Central memory CD4-positive, alpha-beta T cell (primary cell): ENCODE measurements around the gene EMC9.

Experiments used
- DNase-seq: peaks from one replicate; pipeline ENCODE4 v3.0.0; 2022
- total RNA-seq, 3 experiments: gene quantifications; one replicate each; lab custom pipeline; 2026; lab: John Stamatoyannopoulos, UW

The EMC9 gene, protein sequence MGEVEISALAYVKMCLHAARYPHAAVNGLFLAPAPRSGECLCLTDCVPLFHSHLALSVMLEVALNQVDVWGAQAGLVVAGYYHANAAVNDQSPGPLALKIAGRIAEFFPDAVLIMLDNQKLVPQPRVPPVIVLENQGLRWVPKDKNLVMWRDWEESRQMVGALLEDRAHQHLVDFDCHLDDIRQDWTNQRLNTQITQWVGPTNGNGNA
- 5.0 to 9.4 (median 8.4) reads per million in 3 experiments for total RNA-seq

- DNase-seq: peak; percentile 99
These were observed at the start of gene EMC9 for GRCh38 chr14:24141097-24141880. TSS of gene EMC9 (minus strand) at chr14:24141591. CDS start at chr14:24141304, 287 bp downstream.

DNA sequence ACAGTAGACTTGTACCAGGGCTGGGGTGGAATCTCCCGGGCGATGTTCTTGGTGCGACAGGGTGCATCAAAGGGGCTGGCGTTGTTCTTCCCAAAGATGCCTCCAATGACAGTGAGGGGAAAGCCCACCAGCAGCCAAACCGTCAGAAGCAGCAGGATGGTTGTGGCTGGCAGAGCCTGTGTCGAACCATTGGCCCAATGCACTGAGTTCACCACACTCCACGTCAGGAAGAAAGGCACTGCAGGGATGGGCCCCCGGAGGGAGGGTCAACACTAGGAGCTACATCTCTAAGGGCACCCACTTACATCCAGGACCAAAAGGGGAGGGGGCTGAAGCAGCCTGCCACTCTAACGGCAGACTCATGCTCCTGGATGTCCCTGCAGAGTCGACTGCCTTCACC is 49.0 kb upstream of the EMC9 start:
- DNase-seq: no peak

GRCh38 chr14:24189460-24189859 is 48.1 kb upstream of the EMC9 start:
- no peak for DNase-seq

DNA sequence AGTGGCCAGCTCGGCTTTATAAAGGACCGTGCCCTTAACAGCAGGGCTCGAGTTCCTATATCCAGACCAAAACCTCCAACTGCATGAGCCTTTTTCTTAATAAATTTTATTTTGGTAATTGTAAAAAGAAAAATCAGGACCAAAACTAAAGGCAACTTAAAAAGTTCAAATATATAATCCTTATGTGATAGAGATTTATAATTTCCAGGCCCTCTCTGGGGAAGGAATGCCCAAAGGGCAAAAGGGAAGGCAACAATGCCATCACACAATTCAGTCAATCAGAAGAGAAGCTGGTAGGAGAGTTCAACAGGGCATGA is 47.6 kb upstream of the EMC9 start:
- DNase-seq: no peak

DNA sequence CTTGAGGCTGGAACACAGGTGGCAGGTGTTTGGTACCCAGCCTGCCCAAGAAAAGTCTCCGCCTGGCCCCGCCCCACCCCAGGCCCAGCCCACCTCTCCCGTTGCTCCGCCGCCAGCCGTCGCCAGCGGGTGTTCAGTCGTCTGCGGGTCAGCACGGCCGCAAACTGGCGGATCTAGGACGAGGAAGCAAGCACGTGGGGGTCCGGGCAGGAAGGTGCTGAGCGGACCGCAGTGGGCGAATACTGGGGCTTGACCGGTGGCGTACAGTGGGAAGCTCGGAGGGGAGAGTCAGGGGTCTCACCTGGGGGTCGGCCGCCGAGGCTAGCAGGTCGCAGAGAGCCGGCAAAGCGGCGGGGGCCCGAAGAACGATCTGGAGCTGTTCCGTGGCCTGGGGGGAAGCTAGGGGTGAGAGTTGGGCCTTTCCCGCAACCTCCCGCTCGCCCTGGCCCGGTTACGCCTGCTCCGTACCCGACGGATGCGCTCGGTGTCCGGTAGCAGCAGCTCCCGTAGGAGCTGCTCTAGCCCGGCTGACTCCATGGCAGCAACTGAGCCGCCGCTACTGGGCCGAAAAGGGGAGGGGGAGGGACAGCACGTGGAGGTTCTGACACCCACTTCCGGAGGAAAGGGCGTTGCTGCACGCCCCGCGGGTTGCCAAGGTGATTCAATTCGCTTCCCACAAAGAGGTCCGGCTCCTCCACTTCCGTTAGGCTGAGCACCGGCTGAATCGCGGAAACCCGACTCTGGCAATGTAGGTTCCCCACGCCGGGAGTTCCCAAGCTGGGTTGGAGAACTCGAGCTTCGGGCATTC is 47.1 kb upstream of the EMC9 start, which contains the start of gene IPO4:
IPO4 (minus strand) TSS at position 566 of the 808 bp plus-strand sequence; CDS start at position 537, 29 bp downstream.
- DNase-seq: peak; percentile 94

DNA sequence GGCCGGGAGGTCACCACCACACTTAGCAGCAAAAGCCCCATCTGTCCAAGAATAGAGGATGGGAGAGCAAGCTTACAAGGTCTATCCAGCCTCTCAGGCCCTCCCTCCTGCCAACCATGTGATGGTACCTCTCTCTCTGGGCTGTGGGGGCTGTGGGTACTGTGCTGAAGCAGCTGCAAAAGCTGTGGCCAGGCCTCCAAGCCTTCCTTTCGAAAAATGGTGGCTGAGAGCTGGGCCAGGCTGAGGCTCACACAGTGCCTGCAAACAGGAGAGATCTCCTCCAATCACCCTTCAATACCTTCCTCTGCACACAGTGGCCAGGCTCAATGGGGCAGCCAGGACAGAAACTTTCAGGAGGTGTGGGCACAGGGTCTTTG is 46.1 kb upstream of the EMC9 start:
- no peak for DNase-seq

DNA sequence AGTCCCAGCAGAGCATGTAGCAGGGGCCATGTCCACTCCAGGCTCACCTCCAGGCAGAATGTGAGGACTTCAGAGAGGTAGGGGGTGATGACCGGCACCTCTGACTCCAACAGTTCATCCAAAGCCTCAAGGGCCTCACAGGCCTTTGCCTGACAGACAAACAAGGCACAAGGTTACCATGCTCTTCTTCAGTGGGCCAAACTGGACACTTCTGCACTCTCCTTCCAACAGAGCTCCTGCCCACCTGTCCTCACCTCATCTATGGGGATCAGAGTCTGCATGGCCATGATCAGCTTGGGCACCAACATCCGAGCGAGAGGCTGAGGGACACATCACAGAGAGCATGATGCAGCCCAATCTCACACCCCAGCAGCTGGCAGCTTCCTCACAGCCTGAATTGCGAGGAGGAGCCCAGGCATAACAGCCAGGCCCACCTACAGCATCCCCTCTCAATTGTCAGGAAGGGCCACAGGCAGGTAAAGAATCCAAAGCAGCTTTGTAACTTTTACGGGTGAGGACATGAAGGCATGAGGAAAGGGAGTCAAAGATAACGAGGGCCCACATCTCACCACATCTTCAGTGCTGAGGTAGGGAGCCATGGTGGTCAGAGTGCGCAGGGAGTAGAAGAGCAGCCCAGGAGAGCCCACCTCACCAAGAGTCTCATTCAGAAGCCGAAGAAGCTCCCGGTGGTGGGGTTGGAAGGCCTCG is 45.6 kb upstream of the EMC9 start:
- DNase-seq: no peak

GRCh38 chr14:24185741-24186140 is 44.4 kb upstream of the EMC9 start:
- no peak for DNase-seq

- no peak for DNase-seq
These were observed 43.6 kb upstream of the EMC9 start for GRCh38 chr14:24185026-24185425.

DNA sequence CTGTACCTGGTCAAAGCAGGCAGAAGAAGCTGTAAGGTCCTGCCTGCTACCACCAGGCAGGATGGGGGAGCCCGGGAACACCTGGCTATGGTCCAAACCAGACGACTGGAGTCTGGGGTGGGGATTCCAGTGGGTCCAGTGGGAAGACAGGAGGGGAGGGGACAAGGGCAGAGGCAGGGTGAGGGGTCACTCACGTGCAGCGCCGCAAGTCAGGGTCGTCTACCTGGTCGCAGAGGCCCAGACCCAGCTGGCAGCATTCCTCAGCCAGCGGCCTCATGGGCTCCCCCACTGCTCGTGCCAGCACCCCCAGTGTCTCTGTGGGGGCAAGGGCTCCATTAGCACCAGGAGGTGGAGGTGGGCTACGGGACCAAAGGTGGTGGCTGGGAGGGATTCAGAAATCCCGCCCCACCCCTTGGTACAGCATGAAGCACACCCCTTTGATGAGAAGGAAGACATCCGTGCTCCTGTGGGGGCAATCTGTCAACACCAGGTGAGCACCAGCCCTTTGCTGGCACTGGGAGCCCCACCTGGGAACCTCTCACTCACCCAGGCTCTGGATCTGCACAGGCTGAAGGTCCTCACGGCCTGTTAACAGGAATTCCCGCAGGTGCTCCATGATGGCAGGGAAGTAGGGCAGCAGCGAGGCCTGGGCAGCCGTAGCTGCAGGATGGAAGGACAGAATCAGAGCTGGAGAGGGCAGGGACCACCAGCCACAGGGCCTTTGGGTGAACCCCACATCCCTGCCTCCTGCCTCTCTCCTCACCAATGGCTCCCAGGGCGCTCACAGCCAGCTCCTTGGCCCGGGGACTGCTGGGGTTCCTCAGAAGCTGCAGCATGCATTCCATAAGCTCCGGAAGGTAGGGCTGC is 42.9 kb upstream of the EMC9 start:
- no peak for DNase-seq

DNA sequence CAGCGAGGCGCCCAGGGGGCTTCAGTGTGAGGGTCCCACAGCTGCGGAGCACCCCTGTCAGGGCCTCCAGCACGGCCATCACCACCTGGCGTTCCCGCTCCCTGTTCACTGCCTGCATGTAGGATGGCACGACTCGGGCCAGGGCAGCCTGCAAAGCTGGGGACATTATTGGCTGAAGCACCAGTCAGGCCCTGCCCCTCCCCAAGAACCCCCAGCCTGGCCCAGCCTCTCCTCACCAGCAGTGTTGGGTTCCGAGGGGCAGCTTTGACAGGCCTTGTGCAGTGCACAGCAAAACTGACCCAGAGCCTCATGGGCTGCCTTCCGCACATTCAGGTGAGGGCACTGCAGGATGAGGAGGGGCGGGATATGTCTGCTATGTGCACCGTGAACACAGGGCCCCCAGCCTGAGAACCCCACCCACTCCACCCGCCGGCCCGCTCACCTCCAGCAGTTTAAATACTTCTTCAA is 41.7 kb upstream of the EMC9 start:
- no peak for DNase-seq

DNA sequence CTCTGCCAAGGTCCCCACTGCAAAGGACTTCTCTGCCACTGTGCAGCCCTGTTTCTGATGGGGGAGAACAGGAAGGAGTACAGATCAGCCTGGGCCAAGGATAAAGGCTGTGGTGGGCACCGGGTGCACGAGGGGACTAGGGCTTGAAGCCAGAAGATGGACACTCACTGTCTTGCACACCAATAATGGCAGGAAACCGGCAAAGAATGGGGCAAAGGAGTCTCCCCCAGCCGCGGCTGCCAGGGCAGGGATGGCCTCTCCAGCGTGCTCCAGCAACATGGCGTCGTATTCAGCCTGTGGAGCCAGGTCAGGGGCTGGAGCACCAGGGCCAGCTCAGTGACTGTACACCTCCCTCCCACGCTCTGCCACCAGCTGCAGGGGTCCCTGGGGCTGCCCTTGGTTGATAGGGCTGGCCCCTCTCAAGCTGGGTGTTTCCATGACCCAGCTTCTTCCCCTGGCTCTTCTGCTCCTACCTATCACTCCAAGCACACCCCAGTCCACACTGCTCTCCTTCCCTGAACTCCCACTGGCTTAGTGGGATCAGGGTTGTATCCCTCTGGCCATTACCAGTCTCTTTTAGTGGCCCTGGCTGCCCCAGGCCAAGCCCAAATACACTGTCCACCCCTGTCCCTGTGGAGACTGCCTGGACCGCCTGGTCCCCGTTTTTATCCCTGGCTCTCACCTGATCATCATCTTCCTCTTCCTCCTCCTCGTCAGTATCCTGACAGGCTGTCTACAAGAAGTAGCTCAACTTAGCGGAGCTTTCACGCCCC is 40.9 kb upstream of the EMC9 start:
- DNase-seq: no peak

- no peak for DNase-seq
These were observed 40.1 kb upstream of the EMC9 start for GRCh38 chr14:24181371-24182077.

DNA sequence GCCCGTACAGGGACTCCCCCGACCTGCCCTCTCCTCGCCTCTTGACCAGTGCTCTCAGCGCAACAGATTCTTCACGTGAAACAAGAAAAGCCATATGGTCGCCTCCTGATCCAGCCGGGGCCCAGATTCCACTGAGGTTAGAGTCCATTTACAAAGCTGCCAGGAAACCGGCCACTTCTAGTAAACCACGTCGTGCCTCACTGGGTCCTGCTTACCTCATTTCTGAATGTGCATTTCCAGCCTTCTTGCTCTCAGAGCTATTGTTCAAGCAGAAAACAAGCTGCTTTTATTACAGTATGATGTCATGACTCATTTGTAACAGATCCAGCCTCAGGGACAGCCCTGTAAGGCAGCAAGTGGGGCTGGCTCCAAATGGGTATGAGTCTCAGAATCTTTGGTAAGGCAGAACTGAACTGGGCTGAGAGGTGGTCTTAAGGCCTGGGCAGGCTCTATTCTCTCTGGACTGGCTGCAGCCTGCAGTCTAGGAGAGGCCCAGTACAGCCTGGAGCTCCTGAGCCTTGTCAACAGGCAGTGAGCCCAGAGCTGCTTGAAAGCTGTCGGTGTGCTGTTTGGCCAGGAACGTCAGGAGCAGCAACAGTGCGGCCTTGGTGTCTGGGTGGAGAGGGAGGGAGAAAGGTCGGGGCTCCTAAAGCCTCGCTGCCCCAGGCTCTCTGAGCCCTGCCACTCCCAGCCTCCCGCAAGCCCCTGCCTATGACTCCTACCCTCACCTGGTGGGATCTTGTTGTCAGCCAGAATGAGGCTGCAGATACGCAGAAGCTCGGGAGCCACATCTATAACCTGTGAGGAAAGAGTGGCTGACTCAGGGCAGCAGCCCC is 38.8 kb upstream of the EMC9 start:
- DNase-seq: no peak

GRCh38 chr14:24179294-24179960 is 38.0 kb upstream of the EMC9 start:
- DNase-seq: no peak

DNA sequence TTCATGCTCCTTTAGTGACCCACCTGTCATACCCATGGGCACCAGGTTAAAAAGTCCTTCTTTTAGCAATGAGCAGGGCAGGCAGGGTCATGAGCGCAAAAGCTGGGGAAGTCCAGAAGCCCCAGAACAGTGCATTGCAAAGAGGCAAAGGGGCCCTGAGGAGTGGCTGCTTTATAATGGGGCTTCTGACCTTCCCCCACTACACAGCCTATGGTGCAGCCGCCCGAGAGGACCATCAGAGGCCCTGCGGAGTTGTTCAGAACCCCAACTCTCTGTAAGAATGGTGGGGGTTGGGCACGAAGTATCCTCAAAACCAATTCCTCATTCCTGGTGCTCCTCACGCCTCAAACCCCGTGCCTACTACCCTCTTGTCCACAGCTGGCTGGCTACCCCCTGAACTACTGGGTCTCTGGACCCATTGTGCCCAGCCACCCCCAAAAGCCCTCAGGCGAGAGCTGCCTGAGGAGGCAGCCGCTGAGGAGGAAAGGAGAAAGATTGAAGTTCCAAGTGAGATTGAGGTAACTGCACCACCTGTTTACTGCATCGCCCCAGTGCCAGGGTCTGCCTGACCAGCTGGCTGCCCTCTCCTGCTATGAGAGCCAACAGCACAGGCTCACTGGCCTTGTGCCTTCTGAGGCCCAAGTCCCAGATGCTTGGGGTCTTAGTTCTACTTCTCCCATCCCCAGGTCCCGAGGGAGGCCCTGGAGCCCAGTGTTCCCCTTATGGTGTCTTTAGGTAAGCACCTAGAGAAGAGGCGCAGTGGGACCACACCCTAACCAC is 37.2 kb upstream of the EMC9 start:
- no peak for DNase-seq

DNA sequence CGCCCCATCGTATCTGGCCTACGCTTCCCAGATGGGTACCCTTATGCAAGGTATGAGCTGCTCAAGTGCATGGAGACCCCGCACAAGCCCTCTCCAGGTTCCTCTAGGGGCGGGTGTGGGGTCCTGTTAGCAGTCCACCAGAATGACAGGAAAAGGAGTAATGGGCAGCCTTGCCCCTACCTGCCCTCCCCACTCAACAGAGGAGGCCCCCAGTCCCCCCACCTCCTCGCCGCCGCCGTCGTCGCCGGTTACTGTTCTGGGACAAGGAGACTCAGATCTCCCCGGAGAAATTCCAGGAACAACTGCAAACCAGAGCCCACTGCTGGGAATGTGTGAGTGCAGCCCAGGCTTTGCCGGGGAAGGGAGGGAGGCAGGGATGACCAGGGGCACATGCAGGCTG is 36.5 kb upstream of the EMC9 start:
- DNase-seq: no peak
